Adipocyte (in vitro differentiated cells): Measurements from ENCODE around the gene FANCG.
A peak's percentile ranks its signal among the peaks of the same experiment; 100 is the strongest.

Experiments used
- DNase-seq: peaks from one replicate; pipeline ENCODE4 v3.0.0-alpha.2; 2015; ENCODE audit warnings: low read depth
- H3K27me3 ChIP-seq: replicated peaks from 2 replicates; pipeline ENCODE4 v1.7.0; 2013; ENCODE audit warnings: mild to moderate bottlenecking, low read length, moderate library complexity; ENCODE audit not compliant: control insufficient read depth, insufficient read depth
- H3K36me3 ChIP-seq: 2 replicates; pipeline ENCODE4 v1.7.0; 2013; ENCODE audit warnings: low read length, mild to moderate bottlenecking, moderate library complexity; ENCODE audit not compliant: control insufficient read depth, insufficient read depth, severe bottlenecking
- H3K4me1 ChIP-seq: 2 replicates; pipeline ENCODE4 v1.7.0; 2013; ENCODE audit warnings: mild to moderate bottlenecking, low read length, moderate library complexity; ENCODE audit not compliant: control insufficient read depth, insufficient read depth
- H3K4me3 ChIP-seq: 2 replicates; pipeline ENCODE4 v1.7.0; 2013; ENCODE audit warnings: mild to moderate bottlenecking, low read length, moderate library complexity
- H3K9ac ChIP-seq: 2 replicates; pipeline ENCODE4 v1.7.0; 2013; ENCODE audit warnings: mild to moderate bottlenecking, low read length, moderate library complexity
- H3K9me3 ChIP-seq: 2 replicates; pipeline ENCODE4 v1.7.0; 2013; ENCODE audit warnings: mild to moderate bottlenecking, low read length, moderate library complexity; ENCODE audit not compliant: control insufficient read depth

FANCG gene

GRCh38 chr9:35079426-35080341 is at the start of gene FANCG:
Gene FANCG (minus strand): TSS chr9:35079942. CDS start chr9:35079524, 418 bp downstream.
- H3K4me1 ChIP-seq: peaks cover 15% of the 10 kb centered on the region
- H3K9me3 ChIP-seq: no peaks in the 10 kb centered on the region
- peak; percentile 97 for DNase-seq
- peak within 1 kb of the TSS; percentile 80 for H3K4me3 ChIP-seq
- no peaks in the 10 kb centered on the region for H3K27me3 ChIP-seq
- H3K36me3 ChIP-seq: peaks cover 7% of the 10 kb centered on the region
- peak within 1 kb of the TSS; percentile 81 for H3K9ac ChIP-seq

- Histone ChIP-seq H3K27me3 (no peaks in the 10 kb centered on the region), H3K4me3 (peak overlapping the region; percentile 85), H3K4me1 (peaks cover 34% of the 10 kb centered on the region), H3K36me3 (no peaks in the 10 kb centered on the region), H3K9me3 (no peaks in the 10 kb centered on the region), H3K9ac (peak overlapping the region; percentile 85)
- peak; percentile 99 for DNase-seq
Observed at GRCh38 chr9:35116898-35117551, 37.3 kb upstream of the FANCG start.

GRCh38 chr9:35116539-35116897 is 36.8 kb upstream of the FANCG start:
- DNase-seq: no peak

GRCh38 chr9:35115680-35116538 is 36.2 kb upstream of the FANCG start, which contains the start of gene ATOSB:
Gene ATOSB (minus strand): TSS chr9:35115862. CDS start chr9:35108274, 7,588 bp downstream.
- DNase-seq: peak; percentile 96
- Histone ChIP-seq H3K36me3 (no peaks in the 10 kb centered on the region), H3K4me1 (peaks cover 39% of the 10 kb centered on the region), H3K9me3 (no peaks in the 10 kb centered on the region), H3K9ac (peak within 1 kb of the TSS; percentile 94), H3K4me3 (peak within 1 kb of the TSS; percentile 85), H3K27me3 (no peaks in the 10 kb centered on the region)

More at GRCh38 chr9:35116539-35116897, 36.8 kb upstream of the FANCG start:
- no peaks in the 10 kb centered on the region for H3K9me3 ChIP-seq
- no peaks in the 10 kb centered on the region for H3K36me3 ChIP-seq
- H3K4me1 ChIP-seq: peaks cover 38% of the 10 kb centered on the region
- peak overlapping the region; percentile 85 for H3K4me3 ChIP-seq
- H3K27me3 ChIP-seq: no peaks in the 10 kb centered on the region
- peak overlapping the region; percentile 85 for H3K9ac ChIP-seq

GRCh38 chr9:35114840-35115628 is 35.3 kb upstream of the FANCG start:
- peak; percentile 71 for DNase-seq
- Histone ChIP-seq H3K9me3 (no peaks in the 10 kb centered on the region), H3K4me1 (peaks cover 47% of the 10 kb centered on the region), H3K27me3 (no peaks in the 10 kb centered on the region), H3K36me3 (no peaks in the 10 kb centered on the region), H3K4me3 (peak overlapping the region; percentile 85), H3K9ac (peak overlapping the region; percentile 94)

- Histone ChIP-seq H3K4me1 (peaks cover 55% of the 10 kb centered on the region), H3K9me3 (no peaks in the 10 kb centered on the region), H3K9ac (peak overlapping the region; percentile 94), H3K36me3 (no peaks in the 10 kb centered on the region), H3K27me3 (no peaks in the 10 kb centered on the region), H3K4me3 (peak overlapping the region; percentile 85)
- DNase-seq: peak; percentile 99
Observed at GRCh38 chr9:35114113-35114839, 34.5 kb upstream of the FANCG start.

- H3K27me3 ChIP-seq: no peaks in the 10 kb centered on the region
- peak; percentile 80 for DNase-seq
- H3K9ac ChIP-seq: peak overlapping the region; percentile 85
- peaks cover 61% of the 10 kb centered on the region for H3K4me1 ChIP-seq
- H3K36me3 ChIP-seq: peaks cover 13% of the 10 kb centered on the region
- H3K4me3 ChIP-seq: peak overlapping the region; percentile 74
- H3K9me3 ChIP-seq: no peaks in the 10 kb centered on the region
Observed at GRCh38 chr9:35112257-35113020, 32.7 kb upstream of the FANCG start.

GRCh38 chr9:35111001-35111933 is 31.5 kb upstream of the FANCG start:
- Histone ChIP-seq H3K27me3 (no peaks in the 10 kb centered on the region), H3K9me3 (no peaks in the 10 kb centered on the region), H3K9ac (peak overlapping the region; percentile 98), H3K4me3 (peak overlapping the region; percentile 96), H3K4me1 (peaks cover 52% of the 10 kb centered on the region), H3K36me3 (peaks cover 25% of the 10 kb centered on the region)
- peak; percentile 99 for DNase-seq

- Histone ChIP-seq H3K9ac (peak overlapping the region; percentile 98), H3K27me3 (no peaks in the 10 kb centered on the region), H3K36me3 (peaks cover 34% of the 10 kb centered on the region), H3K4me1 (peaks cover 52% of the 10 kb centered on the region), H3K4me3 (peak overlapping the region; percentile 96), H3K9me3 (no peaks in the 10 kb centered on the region)
- DNase-seq: peak; percentile 67
Observed at GRCh38 chr9:35110327-35110761, 30.6 kb upstream of the FANCG start.
